ENCODE measurements around the gene BMPR1B.

BMPR1B gene

GRCh38 chr4:94944726-94945125 is 187.0 kb downstream of the BMPR1B start:
- Histone ChIP-seq H3K4me3 (ENCODE audit: low read length in 2 of 2) (no peak overlapping the region), H3K9me3 (ENCODE audit: control insufficient read depth in 2 of 2, low read length in 2 of 2) (no peaks in the 10 kb centered on the region), H3K4me1 (ENCODE audit: control insufficient read depth, insufficient read depth, low read length) (no peaks in the 10 kb centered on the region), H3K27ac (ENCODE audit: low read length) (no peak overlapping the region), H3K9ac (ENCODE audit: low read length in 2 of 2) (no peak overlapping the region), H3K36me3 (ENCODE audit: control insufficient read depth in 2 of 2, insufficient read depth in 2 of 2, low read length in 2 of 2) (no peaks in the 10 kb centered on the region), H3K27me3 (ENCODE audit: control insufficient read depth in 1 of 2, insufficient read depth in 2 of 2, low read length in 2 of 2) (no peaks in the 10 kb centered on the region)

- Histone ChIP-seq H3K27ac (ENCODE audit: low read length) (no peak overlapping the region), H3K9ac (ENCODE audit: low read length in 2 of 2) (no peak overlapping the region), H3K4me3 (ENCODE audit: low read length in 2 of 2) (no peak overlapping the region)
Measured at GRCh38 chr4:94947681-94948108, 189.9 kb downstream of the BMPR1B start.

GRCh38 chr4:94954251-94954650 is 196.5 kb downstream of the BMPR1B start:
- H3K9ac ChIP-seq (ENCODE audit: low read length in 2 of 2) = no peak overlapping the region
- H3K36me3 ChIP-seq (ENCODE audit: control insufficient read depth in 2 of 2, insufficient read depth in 2 of 2, low read length in 2 of 2) = no peaks in the 10 kb centered on the region
- H3K27ac ChIP-seq (ENCODE audit: low read length) = no peak overlapping the region
- no peak overlapping the region for H3K4me3 ChIP-seq (ENCODE audit: low read length in 2 of 2)
- no peaks in the 10 kb centered on the region for H3K9me3 ChIP-seq (ENCODE audit: control insufficient read depth in 2 of 2, low read length in 2 of 2)
- no peaks in the 10 kb centered on the region for H3K4me1 ChIP-seq (ENCODE audit: control insufficient read depth, insufficient read depth, low read length)
- H3K27me3 ChIP-seq (ENCODE audit: control insufficient read depth in 1 of 2, insufficient read depth in 2 of 2, low read length in 2 of 2) = no peaks in the 10 kb centered on the region

More at GRCh38 chr4:94947681-94948108, 189.9 kb downstream of the BMPR1B start:
- no peaks in the 10 kb centered on the region for H3K9me3 ChIP-seq (ENCODE audit: control insufficient read depth in 2 of 2, low read length in 2 of 2)
- H3K27me3 ChIP-seq (ENCODE audit: control insufficient read depth in 1 of 2, insufficient read depth in 2 of 2, low read length in 2 of 2) = no peaks in the 10 kb centered on the region
- H3K36me3 ChIP-seq (ENCODE audit: control insufficient read depth in 2 of 2, insufficient read depth in 2 of 2, low read length in 2 of 2) = no peaks in the 10 kb centered on the region
- no peaks in the 10 kb centered on the region for H3K4me1 ChIP-seq (ENCODE audit: control insufficient read depth, insufficient read depth, low read length)

GRCh38 chr4:94957030-94957429 is 199.3 kb downstream of the BMPR1B start:
- no peak overlapping the region for H3K9ac ChIP-seq (ENCODE audit: low read length in 2 of 2)
- no peaks in the 10 kb centered on the region for H3K9me3 ChIP-seq (ENCODE audit: control insufficient read depth in 2 of 2, low read length in 2 of 2)
- H3K4me1 ChIP-seq (ENCODE audit: control insufficient read depth, insufficient read depth, low read length) = no peaks in the 10 kb centered on the region
- no peaks in the 10 kb centered on the region for H3K36me3 ChIP-seq (ENCODE audit: control insufficient read depth in 2 of 2, insufficient read depth in 2 of 2, low read length in 2 of 2)
- no peaks in the 10 kb centered on the region for H3K27me3 ChIP-seq (ENCODE audit: control insufficient read depth in 1 of 2, insufficient read depth in 2 of 2, low read length in 2 of 2)
- no peak overlapping the region for H3K4me3 ChIP-seq (ENCODE audit: low read length in 2 of 2)
- H3K27ac ChIP-seq (ENCODE audit: low read length) = no peak overlapping the region

GRCh38 chr4:94959307-94959706 is 201.6 kb downstream of the BMPR1B start:
- H3K27me3 ChIP-seq (ENCODE audit: control insufficient read depth in 1 of 2, insufficient read depth in 2 of 2, low read length in 2 of 2) = no peaks in the 10 kb centered on the region
- no peak overlapping the region for H3K9ac ChIP-seq (ENCODE audit: low read length in 2 of 2)
- H3K36me3 ChIP-seq (ENCODE audit: control insufficient read depth in 2 of 2, insufficient read depth in 2 of 2, low read length in 2 of 2) = no peaks in the 10 kb centered on the region
- H3K9me3 ChIP-seq (ENCODE audit: control insufficient read depth in 2 of 2, low read length in 2 of 2) = no peaks in the 10 kb centered on the region
- no peaks in the 10 kb centered on the region for H3K4me1 ChIP-seq (ENCODE audit: control insufficient read depth, insufficient read depth, low read length)
- no peak overlapping the region for H3K27ac ChIP-seq (ENCODE audit: low read length)
- H3K4me3 ChIP-seq (ENCODE audit: low read length in 2 of 2) = no peak overlapping the region

- Histone ChIP-seq H3K36me3 (ENCODE audit: control insufficient read depth in 2 of 2, insufficient read depth in 2 of 2, low read length in 2 of 2) (no peaks in the 10 kb centered on the region), H3K9ac (ENCODE audit: low read length in 2 of 2) (no peak overlapping the region), H3K27me3 (ENCODE audit: control insufficient read depth in 1 of 2, insufficient read depth in 2 of 2, low read length in 2 of 2) (no peaks in the 10 kb centered on the region), H3K4me1 (ENCODE audit: control insufficient read depth, insufficient read depth, low read length) (no peaks in the 10 kb centered on the region), H3K9me3 (ENCODE audit: control insufficient read depth in 2 of 2, low read length in 2 of 2) (no peaks in the 10 kb centered on the region), H3K4me3 (ENCODE audit: low read length in 2 of 2) (no peak overlapping the region), H3K27ac (ENCODE audit: low read length) (no peak overlapping the region)
Measured at GRCh38 chr4:94960708-94961107, 203.0 kb downstream of the BMPR1B start.

- Histone ChIP-seq H3K9ac (ENCODE audit: low read length in 2 of 2) (no peak overlapping the region), H3K27me3 (ENCODE audit: control insufficient read depth in 1 of 2, insufficient read depth in 2 of 2, low read length in 2 of 2) (no peaks in the 10 kb centered on the region), H3K9me3 (ENCODE audit: control insufficient read depth in 2 of 2, low read length in 2 of 2) (no peaks in the 10 kb centered on the region), H3K36me3 (ENCODE audit: control insufficient read depth in 2 of 2, insufficient read depth in 2 of 2, low read length in 2 of 2) (no peaks in the 10 kb centered on the region), H3K4me1 (ENCODE audit: control insufficient read depth, insufficient read depth, low read length) (no peaks in the 10 kb centered on the region), H3K4me3 (ENCODE audit: low read length in 2 of 2) (no peak overlapping the region), H3K27ac (ENCODE audit: low read length) (no peak overlapping the region)
Measured at GRCh38 chr4:94961420-94961819, 203.7 kb downstream of the BMPR1B start.

GRCh38 chr4:94962484-94962883 is 204.7 kb downstream of the BMPR1B start:
- H3K27me3 ChIP-seq (ENCODE audit: control insufficient read depth in 1 of 2, insufficient read depth in 2 of 2, low read length in 2 of 2) = no peaks in the 10 kb centered on the region
- H3K36me3 ChIP-seq (ENCODE audit: control insufficient read depth in 2 of 2, insufficient read depth in 2 of 2, low read length in 2 of 2) = no peaks in the 10 kb centered on the region
- no peak overlapping the region for H3K9ac ChIP-seq (ENCODE audit: low read length in 2 of 2)
- H3K4me1 ChIP-seq (ENCODE audit: control insufficient read depth, insufficient read depth, low read length) = no peaks in the 10 kb centered on the region
- no peaks in the 10 kb centered on the region for H3K9me3 ChIP-seq (ENCODE audit: control insufficient read depth in 2 of 2, low read length in 2 of 2)
- no peak overlapping the region for H3K27ac ChIP-seq (ENCODE audit: low read length)
- H3K4me3 ChIP-seq (ENCODE audit: low read length in 2 of 2) = no peak overlapping the region

- H3K4me1 ChIP-seq (ENCODE audit: control insufficient read depth, insufficient read depth, low read length) = no peaks in the 10 kb centered on the region
- H3K27me3 ChIP-seq (ENCODE audit: control insufficient read depth in 1 of 2, insufficient read depth in 2 of 2, low read length in 2 of 2) = no peaks in the 10 kb centered on the region
- H3K9me3 ChIP-seq (ENCODE audit: control insufficient read depth in 2 of 2, low read length in 2 of 2) = no peaks in the 10 kb centered on the region
- H3K36me3 ChIP-seq (ENCODE audit: control insufficient read depth in 2 of 2, insufficient read depth in 2 of 2, low read length in 2 of 2) = no peaks in the 10 kb centered on the region
- H3K27ac ChIP-seq (ENCODE audit: low read length) = no peak overlapping the region
- no peak overlapping the region for H3K9ac ChIP-seq (ENCODE audit: low read length in 2 of 2)
- no peak overlapping the region for H3K4me3 ChIP-seq (ENCODE audit: low read length in 2 of 2)
Measured at GRCh38 chr4:94965852-94966251, 208.1 kb downstream of the BMPR1B start.

- H3K4me1 ChIP-seq (ENCODE audit: control insufficient read depth, insufficient read depth, low read length) = no peaks in the 10 kb centered on the region
- H3K4me3 ChIP-seq (ENCODE audit: low read length in 2 of 2) = no peak overlapping the region
- no peaks in the 10 kb centered on the region for H3K27me3 ChIP-seq (ENCODE audit: control insufficient read depth in 1 of 2, insufficient read depth in 2 of 2, low read length in 2 of 2)
- H3K9ac ChIP-seq (ENCODE audit: low read length in 2 of 2) = no peak overlapping the region
- no peak overlapping the region for H3K27ac ChIP-seq (ENCODE audit: low read length)
- no peaks in the 10 kb centered on the region for H3K36me3 ChIP-seq (ENCODE audit: control insufficient read depth in 2 of 2, insufficient read depth in 2 of 2, low read length in 2 of 2)
- no peaks in the 10 kb centered on the region for H3K9me3 ChIP-seq (ENCODE audit: control insufficient read depth in 2 of 2, low read length in 2 of 2)
Measured at GRCh38 chr4:94968493-94968892, 210.7 kb downstream of the BMPR1B start.

GRCh38 chr4:94970650-94971049 is 212.9 kb downstream of the BMPR1B start:
- no peaks in the 10 kb centered on the region for H3K36me3 ChIP-seq (ENCODE audit: control insufficient read depth in 2 of 2, insufficient read depth in 2 of 2, low read length in 2 of 2)
- H3K9ac ChIP-seq (ENCODE audit: low read length in 2 of 2) = no peak overlapping the region
- no peaks in the 10 kb centered on the region for H3K27me3 ChIP-seq (ENCODE audit: control insufficient read depth in 1 of 2, insufficient read depth in 2 of 2, low read length in 2 of 2)
- H3K9me3 ChIP-seq (ENCODE audit: control insufficient read depth in 2 of 2, low read length in 2 of 2) = no peaks in the 10 kb centered on the region
- H3K27ac ChIP-seq (ENCODE audit: low read length) = no peak overlapping the region
- H3K4me3 ChIP-seq (ENCODE audit: low read length in 2 of 2) = no peak overlapping the region
- H3K4me1 ChIP-seq (ENCODE audit: control insufficient read depth, insufficient read depth, low read length) = no peaks in the 10 kb centered on the region
